HG03571 (cell line): ENCODE data around the gene PPT2.

ENCODE experiments used
- ATAC-seq: cut with Tn5 transposase; IDR thresholded peaks from one replicate; pipeline ENCODE4 v1.9.1; 2021; ENCODE audit not compliant: unreplicated experiment

PPT2 gene

DNA sequence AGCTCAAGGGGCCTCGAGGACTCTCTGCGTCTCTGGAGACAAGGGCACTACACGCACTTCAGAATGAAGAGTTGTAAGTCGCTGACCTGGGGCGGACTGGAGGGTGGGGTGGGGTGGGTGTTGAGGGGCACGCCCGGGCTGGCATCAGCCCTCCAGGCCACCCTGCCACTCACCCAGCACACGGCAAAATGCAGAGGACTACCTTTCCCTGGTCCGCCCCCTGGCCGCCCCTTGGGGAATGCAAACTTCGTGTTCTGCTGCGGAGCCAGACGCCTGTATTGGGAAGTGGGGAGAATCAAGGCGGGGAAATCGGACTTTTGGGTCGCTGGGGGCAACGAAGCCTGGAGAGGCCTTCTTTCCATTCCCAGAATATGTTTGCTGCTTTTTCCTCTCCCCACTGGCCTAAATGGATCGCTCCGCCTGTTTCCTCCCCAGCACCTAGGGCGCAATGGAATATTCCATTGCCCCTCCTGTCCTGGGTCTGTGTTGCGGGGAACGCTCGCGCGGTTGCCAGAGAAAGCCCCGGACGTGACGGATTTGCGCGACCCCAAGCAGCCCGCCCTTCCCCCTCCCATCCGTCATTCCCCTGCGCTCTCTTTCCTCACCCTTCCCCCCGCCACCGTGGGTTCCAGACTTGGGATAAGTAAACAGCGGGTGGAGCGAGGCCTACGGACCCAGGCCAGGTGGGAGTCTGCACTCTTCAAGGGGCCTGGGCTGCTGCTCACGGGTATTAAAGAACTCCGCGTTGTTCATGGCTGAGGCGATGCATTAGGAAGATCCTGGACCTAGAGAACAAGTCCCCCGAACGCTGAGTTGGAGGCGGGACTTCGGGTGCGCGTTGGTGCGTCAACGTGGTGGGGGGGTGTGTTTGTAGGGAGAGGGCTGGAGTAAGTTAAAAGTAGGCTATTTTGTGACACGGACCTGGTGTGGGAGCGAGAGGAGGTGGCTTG, at the start of gene PPT2:
TSS of gene PPT2 (plus strand) at position 578 of the 950 bp plus-strand sequence. CDS start 454 bp downstream, outside the sequence.
- no peak for ATAC-seq

GRCh38 chr6:32105433-32105832, 48.5 kb upstream of the PPT2 start:
- no peak for ATAC-seq

DNA sequence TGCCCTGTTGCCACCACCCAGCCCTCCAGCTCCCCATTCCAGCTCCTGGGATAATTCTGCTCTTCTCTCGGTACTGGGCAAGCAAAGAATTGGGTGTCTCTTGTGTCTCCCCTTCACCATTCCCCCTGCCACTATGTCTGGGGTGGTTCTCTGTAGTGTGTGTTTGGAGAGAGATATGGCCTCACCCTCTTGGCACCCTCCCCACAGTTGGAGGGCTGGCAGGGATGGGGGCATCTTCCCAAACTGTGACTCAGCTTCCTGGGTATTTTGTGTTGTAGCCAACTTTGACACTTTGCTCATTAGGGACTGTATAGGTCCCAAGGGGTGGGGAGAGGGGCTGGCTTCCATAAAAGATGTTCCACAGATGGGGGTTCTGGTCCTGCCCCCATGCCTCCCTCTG, 46.5 kb upstream of the PPT2 start:
- no peak for ATAC-seq

- no peak for ATAC-seq
These were observed 45.8 kb upstream of the PPT2 start for GRCh38 chr6:32108094-32108627.

GRCh38 chr6:32108727-32109113, 45.2 kb upstream of the PPT2 start:
- no peak for ATAC-seq

- ATAC-seq = no peak
These were observed 44.7 kb upstream of the PPT2 start, which contains the start of gene TNXB for GRCh38 chr6:32109114-32109764. Gene TNXB, minus strand, starts transcription at chr6:32109338. Its CDS starts 11,140 bp downstream, at chr6:32098198.

DNA sequence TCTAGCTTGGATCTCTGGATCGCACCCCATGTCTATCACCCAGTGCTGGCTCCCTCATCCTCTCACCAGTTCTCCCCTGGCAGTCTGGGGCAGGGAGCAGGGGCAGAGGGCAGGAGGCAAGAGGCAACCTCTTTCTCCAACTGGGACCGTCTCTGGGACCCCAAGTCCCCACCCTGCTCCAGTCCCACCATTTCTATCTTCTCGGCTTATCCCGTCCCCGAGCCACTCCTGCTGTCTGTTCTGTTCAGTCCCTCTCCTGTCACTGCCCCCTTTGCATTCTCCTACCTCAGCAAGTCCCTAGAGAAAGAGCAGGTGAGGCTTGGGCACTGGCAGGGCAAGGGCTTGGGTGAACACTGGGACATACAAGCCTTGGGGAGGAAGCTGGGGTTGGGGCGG, 44.2 kb upstream of the PPT2 start:
- ATAC-seq = no peak

DNA sequence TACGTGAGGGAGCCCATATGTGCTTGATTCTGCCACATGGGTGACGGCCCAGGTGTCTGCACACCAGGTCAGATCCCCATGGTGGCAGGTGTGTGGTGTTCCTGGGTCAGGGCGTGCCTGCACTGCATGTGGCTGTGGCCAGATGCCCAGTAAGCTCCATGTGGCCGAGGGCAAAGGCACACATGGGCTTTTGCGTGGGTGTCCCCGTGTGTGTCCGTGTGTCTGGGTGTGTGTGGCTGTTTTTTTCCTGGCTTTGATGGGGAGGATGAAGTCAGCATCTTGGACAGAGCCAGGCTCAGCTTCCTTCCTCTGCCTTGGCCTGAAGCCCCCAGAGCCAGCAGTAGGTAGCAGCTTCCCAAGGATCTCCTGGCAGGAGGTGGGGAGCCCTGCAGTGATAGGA, 43.3 kb upstream of the PPT2 start:
- no peak for ATAC-seq

- ATAC-seq = no peak
These were observed 42.4 kb upstream of the PPT2 start for GRCh38 chr6:32111424-32112066.

GRCh38 chr6:32112431-32112980, 41.4 kb upstream of the PPT2 start:
- ATAC-seq = no peak

GRCh38 chr6:32113386-32114352, 40.3 kb upstream of the PPT2 start:
- no peak for ATAC-seq

- no peak for ATAC-seq
These were observed 39.1 kb upstream of the PPT2 start for GRCh38 chr6:32114796-32115195.

DNA sequence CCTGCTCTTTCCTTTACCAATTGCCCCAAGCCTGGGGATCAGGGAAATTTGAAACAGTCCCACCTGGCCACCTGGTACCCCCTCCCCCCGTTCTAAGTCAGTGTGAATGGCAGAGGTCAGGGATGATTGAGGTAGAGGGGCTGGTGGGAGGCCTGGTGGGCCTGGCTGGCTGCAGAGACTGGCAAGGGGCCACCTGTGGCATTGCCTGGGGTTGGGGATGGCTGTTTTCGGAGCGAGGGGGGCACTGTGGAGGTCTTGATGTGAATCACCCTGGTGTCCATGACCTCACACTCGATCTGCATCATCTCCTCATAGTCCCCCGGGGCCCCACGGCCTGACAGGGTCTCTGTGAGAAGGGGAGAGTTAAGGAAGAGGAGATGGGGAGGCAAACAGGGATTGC, 38.3 kb upstream of the PPT2 start:
- no peak for ATAC-seq

- no peak for ATAC-seq
These were observed 37.3 kb upstream of the PPT2 start for GRCh38 chr6:32116674-32117073.

GRCh38 chr6:32117461-32117860, 36.5 kb upstream of the PPT2 start:
- ATAC-seq = no peak

DNA sequence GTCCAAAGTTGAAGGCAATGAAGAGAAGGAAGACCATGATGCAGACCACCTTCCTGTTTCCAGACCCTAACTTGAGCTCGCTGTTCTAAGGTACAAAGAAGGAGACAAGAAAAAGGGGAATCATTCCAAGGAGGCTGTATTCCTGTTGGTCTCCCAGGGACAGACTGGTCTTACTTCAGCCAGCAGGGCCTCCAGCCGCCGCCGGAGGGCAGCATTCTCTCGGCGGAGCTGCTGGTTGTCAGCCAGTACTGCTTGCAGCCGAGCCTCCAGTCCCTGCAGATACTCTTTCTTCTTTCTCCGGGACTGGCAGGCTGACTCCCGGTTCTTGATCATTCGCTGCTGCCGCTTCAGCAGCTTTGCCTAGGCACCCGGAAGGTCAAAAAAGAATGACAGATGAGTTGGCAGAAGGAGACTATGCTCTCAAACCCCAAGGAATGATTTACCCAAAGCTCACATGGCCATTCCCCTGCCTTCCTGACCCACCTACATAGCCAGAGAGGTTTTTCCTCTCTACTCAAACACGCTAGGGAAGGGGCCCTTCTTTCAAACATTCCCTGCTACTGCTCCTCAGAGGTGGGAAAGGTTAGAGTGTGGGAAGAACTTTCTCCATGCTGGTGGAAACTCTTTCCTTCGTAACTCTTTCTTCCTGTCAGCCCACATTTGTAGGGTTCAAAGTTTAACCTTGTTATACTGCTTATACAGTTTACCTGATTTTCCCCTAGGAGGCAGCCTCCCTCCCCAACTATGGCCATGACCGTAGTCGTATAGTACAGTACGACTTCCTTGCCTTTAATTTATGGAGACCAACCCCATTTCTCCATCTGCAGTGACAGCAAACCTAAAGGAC, 34.9 kb upstream of the PPT2 start:
- no peak for ATAC-seq

- ATAC-seq = no peak
These were observed 33.3 kb upstream of the PPT2 start for GRCh38 chr6:32120573-32121059.

GRCh38 chr6:32123681-32124080, 30.3 kb upstream of the PPT2 start:
- no peak for ATAC-seq

- no peak for ATAC-seq
These were observed 27.1 kb upstream of the PPT2 start for GRCh38 chr6:32126880-32127279.
